SK-N-SH (cell line): Measurements from ENCODE around the gene TSNAXIP1. TPM values are rescaled to one million over a fixed set of nuclear protein-coding genes. Genes with fewer than 3 reads are reported as not detected.

Experiments used
- CTCF ChIA-PET: fragments of 300-600, 350-600 bp; formaldehyde crosslinking; extraction: SDS; loops from one replicate; lab custom pipeline; 2021; lab: Yijun Ruan, JAX
- POLR2A ChIA-PET: fragments of 350-600 bp; sonication (Branson Sonifier 250); formaldehyde crosslinking; extraction: SDS; loops from one replicate; lab custom pipeline; 2020; ENCODE audit warnings: antibody characterized with exemption, inconsistent platforms; lab: Yijun Ruan, JAX
- DNase-seq: peaks from one replicate; pipeline ENCODE4 v3.0.0; 2012
- H2AFZ ChIP-seq: fragments of 200-600 bp; sonication (generic); 2 replicates; pipeline ENCODE4 v1.8.1; 2016; ENCODE audit warnings: antibody characterized with exemption, mild to moderate bottlenecking, low read depth
- H3F3A ChIP-seq: fragments of 200-600 bp; sonication (generic); replicated peaks from 2 replicates; pipeline ENCODE3; 2016; ENCODE audit warnings: antibody characterized with exemption, mild to moderate bottlenecking; ENCODE audit not compliant: insufficient read depth
- H3K27ac ChIP-seq, 2 experiments: fragments of 200-500 bp in 1 of 2; fragments of 200-600 bp in 1 of 2; sonication (Bioruptor generic) in 1 of 2; sonication (generic), shearing (Covaris generic) in 1 of 2; 2 replicates each; pipeline versions ENCODE4 v1.5.1 to v1.6.1; 2014 to 2016; ENCODE audit warnings: low read depth in 2 of 2, inconsistent platforms in 1 of 2, low read length in 1 of 2, mild to moderate bottlenecking in 1 of 2, mixed read lengths in 1 of 2
- H3K27me3 ChIP-seq: fragments of 200-600 bp; sonication (generic), shearing (Covaris generic); 2 replicates; pipeline ENCODE4 v1.6.1; 2016; ENCODE audit warnings: mixed run types; ENCODE audit not compliant: insufficient read depth
- H3K36me3 ChIP-seq, 2 experiments: fragments of 200-500 bp in 1 of 2; fragments of 200-600 bp in 1 of 2; sonication (Bioruptor generic) in 1 of 2; sonication (generic) in 1 of 2; replicated peaks in 1 of 2; 2 replicates each; pipeline versions ENCODE3 to v1.5.1; 2014 to 2016; ENCODE audit warnings: low read length in 1 of 2, mild to moderate bottlenecking in 1 of 2; ENCODE audit not compliant: insufficient read depth in 2 of 2, control insufficient read depth in 1 of 2
- H3K4me1 ChIP-seq, 2 experiments: fragments of 200-500 bp in 1 of 2; fragments of 200-600 bp in 1 of 2; sonication (Bioruptor generic) in 1 of 2; sonication (generic), shearing (Covaris generic) in 1 of 2; 2 replicates each; pipeline versions ENCODE4 v1.5.1 to v1.6.1; 2014 to 2016; ENCODE audit warnings: low read depth in 1 of 2, low read length in 1 of 2, mixed run types in 1 of 2; ENCODE audit not compliant: insufficient read depth in 2 of 2, control insufficient read depth in 1 of 2
- H3K4me2 ChIP-seq: fragments of 200-600 bp; sonication (generic), shearing (Covaris generic); 2 replicates; pipeline ENCODE4 v1.6.1; 2017; ENCODE audit warnings: mixed run types
- H3K4me3 ChIP-seq, 2 experiments: fragments of 200-500 bp in 1 of 2; fragments of 200-600 bp in 1 of 2; sonication (Bioruptor generic) in 1 of 2; sonication (generic), shearing (Covaris generic) in 1 of 2; 2 replicates each; pipeline versions ENCODE4 v1.5.1 to v1.8.1; 2014 to 2016; ENCODE audit warnings: low read depth in 2 of 2, inconsistent platforms in 1 of 2, low read length in 1 of 2, mild to moderate bottlenecking in 1 of 2, mixed read lengths in 1 of 2, moderate library complexity in 1 of 2
- H3K79me2 ChIP-seq: fragments of 200-600 bp; sonication (generic); 2 replicates; pipeline ENCODE4 v1.8.1; 2017; ENCODE audit warnings: mild to moderate bottlenecking; ENCODE audit not compliant: insufficient read depth
- H3K9ac ChIP-seq: fragments of 200-600 bp; sonication (generic); 2 replicates; pipeline ENCODE4 v1.6.1; 2017; ENCODE audit warnings: mixed run types
- H3K9me2 ChIP-seq: fragments of 200-600 bp; sonication (generic); 2 replicates; pipeline ENCODE4 v1.6.1; 2017; ENCODE audit warnings: mixed run types
- H3K9me3 ChIP-seq: fragments of 200-600 bp; sonication (generic); 2 replicates; pipeline ENCODE4 v1.6.1; 2017; ENCODE audit warnings: mixed run types, mild to moderate bottlenecking, moderate library complexity
- H4K20me1 ChIP-seq: fragments of 200-600 bp; sonication (generic); 2 replicates; pipeline ENCODE4 v1.6.1; 2017; ENCODE audit warnings: mild to moderate bottlenecking, mixed run types; ENCODE audit not compliant: insufficient read depth
- FOXJ3 ChIP-seq: sonication (generic); formaldehyde crosslinking; IDR thresholded peaks from 2 replicates; pipeline ENCODE4 v1.5.1; 2020; ENCODE audit warnings: mild to moderate bottlenecking, missing genetic modification reagents
- FOXM1 ChIP-seq: IDR thresholded peaks from 2 replicates; pipeline ENCODE4 v1.4.0; 2012; ENCODE audit warnings: low read depth, mild to moderate bottlenecking
- NFIC ChIP-seq: IDR thresholded peaks from 2 replicates; pipeline ENCODE4 v1.4.0; 2012; ENCODE audit warnings: borderline replicate concordance
- NRF1 ChIP-seq: IDR thresholded peaks from 2 replicates; pipeline ENCODE4 v1.6.1; 2012; ENCODE audit warnings: low read depth, mild to moderate bottlenecking, low read length
- SIN3A ChIP-seq: IDR thresholded peaks from 2 replicates; pipeline ENCODE4 v1.6.1; 2012; ENCODE audit warnings: low read depth, mild to moderate bottlenecking, low read length, moderate library complexity, borderline replicate concordance
- YY1 ChIP-seq: IDR thresholded peaks from 2 replicates; pipeline ENCODE4 v1.4.0; 2012; ENCODE audit warnings: low read depth, mild to moderate bottlenecking
- WGBS: methylation state at CpG from one replicate; pipeline ENCODE4 v1.1.6; 2017; ENCODE audit warnings: low lambda C conversion rate; 5-methylcytosine and 5-hydroxymethylcytosine counted together
- polyA plus RNA-seq, 3 experiments: library from polyadenylated mRNA; depleted of rRNA; stranded (reverse); fragments of >200 nt; gene quantifications; 2 replicates each; pipeline ENCODE4 v1.2.3, GENCODE V29; 2012
- TF ChIP-seq, protein P1 (sequence below): fragments of 200-600 bp; sonication (generic); IDR thresholded peaks from 2 replicates; pipeline ENCODE4 v1.6.1; 2017; ENCODE audit warnings: antibody characterized with exemption, mild to moderate bottlenecking, moderate library complexity
- TF ChIP-seq, protein P2 (sequence below): IDR thresholded peaks from 2 replicates; pipeline ENCODE4 v1.4.0; 2012; ENCODE audit warnings: low read depth
- TF ChIP-seq, protein P3 (sequence below): fragments of 150-350 bp; IDR thresholded peaks from 2 replicates; pipeline ENCODE4 v1.6.1; 2017; ENCODE audit warnings: antibody characterized with exemption, low read length, low read depth, borderline replicate concordance
- TF ChIP-seq, protein P4 (sequence below): IDR thresholded peaks from 2 replicates; pipeline ENCODE4 v1.4.0; 2012; ENCODE audit warnings: low read depth, borderline replicate concordance

TSNAXIP1 gene
- polyA plus RNA-seq, 1 of the 3 experiments (the other 2 are of a cell fraction), result 4.4 TPM

DNA sequence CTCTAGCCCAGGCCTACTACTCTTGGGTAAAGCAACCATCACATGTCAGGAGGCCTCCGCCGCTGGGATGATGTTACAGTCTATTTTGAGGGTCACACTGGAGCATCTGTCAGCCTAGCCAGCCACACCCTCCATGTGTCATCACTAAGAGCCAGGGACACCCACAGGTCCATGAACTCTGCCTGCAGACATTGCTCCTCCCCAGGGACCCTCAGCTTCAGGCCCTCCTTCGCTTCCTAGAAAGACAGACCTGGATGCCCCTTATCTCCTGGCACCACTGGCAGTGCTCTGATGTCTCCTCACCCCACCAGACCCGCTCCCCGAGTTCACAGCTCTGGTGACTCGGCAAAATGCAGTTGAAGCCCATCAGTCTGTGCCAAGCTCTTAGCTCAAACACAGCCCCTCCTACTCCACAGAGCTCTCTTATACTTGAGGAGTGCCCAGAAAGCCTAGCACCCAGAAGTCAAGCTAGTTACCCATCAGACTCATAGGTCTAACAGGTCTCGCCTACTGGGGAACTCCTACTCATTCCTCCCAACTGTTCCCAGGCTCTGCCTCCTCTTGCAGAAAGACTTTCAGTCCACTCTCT is 6.3 kb upstream of the TSNAXIP1 start:
- H3K9ac ChIP-seq, result no peak overlapping the region
- no peak for DNase-seq

DNA sequence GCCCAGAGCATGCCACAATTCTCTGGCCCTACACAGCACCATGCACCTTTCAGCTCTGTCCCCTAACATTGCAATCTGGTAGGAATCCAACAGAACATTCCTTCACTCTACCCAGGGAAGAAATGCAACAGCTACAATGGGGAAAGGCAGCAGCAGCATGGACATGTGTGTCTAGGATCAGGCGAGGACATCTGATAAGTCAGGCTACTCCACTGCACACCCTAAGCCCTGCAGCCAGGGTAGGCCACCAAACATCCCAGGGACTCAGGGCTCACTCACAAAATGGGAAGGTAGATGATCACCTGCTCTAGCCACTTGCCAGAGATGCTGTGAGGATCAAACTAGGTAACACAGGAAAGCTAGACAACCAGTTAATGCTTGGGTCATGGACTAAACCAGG is 5.4 kb upstream of the TSNAXIP1 start:
- Histone ChIP-seq H3K9ac (no peak overlapping the region), H4K20me1 (no peaks in the 10 kb centered on the region; the same call in 1 of the 2 replicates), H3K9me2 (no peaks in the 10 kb centered on the region), H3K79me2 (peaks cover 80% of the 10 kb centered on the region), H3K36me3 (peaks cover 8% of the 10 kb centered on the region in 2 experiments), H3F3A (no peaks in the 10 kb centered on the region), H3K27me3 (no peaks in the 10 kb centered on the region), H3K4me1 (peaks cover 6 to 11% of the 10 kb centered on the region in 2 experiments; a peak in 1 of 4 replicates), H3K4me2 (no peak overlapping the region), H3K4me3 (no peak overlapping the region), H3K9me3 (no peaks in the 10 kb centered on the region), H2AFZ (no peak overlapping the region), H3K27ac (no peak overlapping the region)
- TF ChIP-seq, protein P1, sequence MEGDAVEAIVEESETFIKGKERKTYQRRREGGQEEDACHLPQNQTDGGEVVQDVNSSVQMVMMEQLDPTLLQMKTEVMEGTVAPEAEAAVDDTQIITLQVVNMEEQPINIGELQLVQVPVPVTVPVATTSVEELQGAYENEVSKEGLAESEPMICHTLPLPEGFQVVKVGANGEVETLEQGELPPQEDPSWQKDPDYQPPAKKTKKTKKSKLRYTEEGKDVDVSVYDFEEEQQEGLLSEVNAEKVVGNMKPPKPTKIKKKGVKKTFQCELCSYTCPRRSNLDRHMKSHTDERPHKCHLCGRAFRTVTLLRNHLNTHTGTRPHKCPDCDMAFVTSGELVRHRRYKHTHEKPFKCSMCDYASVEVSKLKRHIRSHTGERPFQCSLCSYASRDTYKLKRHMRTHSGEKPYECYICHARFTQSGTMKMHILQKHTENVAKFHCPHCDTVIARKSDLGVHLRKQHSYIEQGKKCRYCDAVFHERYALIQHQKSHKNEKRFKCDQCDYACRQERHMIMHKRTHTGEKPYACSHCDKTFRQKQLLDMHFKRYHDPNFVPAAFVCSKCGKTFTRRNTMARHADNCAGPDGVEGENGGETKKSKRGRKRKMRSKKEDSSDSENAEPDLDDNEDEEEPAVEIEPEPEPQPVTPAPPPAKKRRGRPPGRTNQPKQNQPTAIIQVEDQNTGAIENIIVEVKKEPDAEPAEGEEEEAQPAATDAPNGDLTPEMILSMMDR, result no peak
- TF ChIP-seq FOXJ3 (CRISPR knock-in tag) (no peak), FOXM1 (no peak), NFIC (no peak)
- 100% methylated on average over 1 of the region's 1 CpG for WGBS
- ChIA-PET POLR2A (no interaction called here), CTCF (interaction anchor here (0.9 to 6.3 kb wide), 5 partner anchors 12 to 280 kb away, joined by 3 to 42 read pairs (median 3); partner anchors contain the start of genes CARMIL2 and NRN1L)
- no peak for DNase-seq

More for the DNA sequence above, 6.3 kb upstream of the TSNAXIP1 start:
- Histone ChIP-seq H3K4me3 (no peak overlapping the region), H3K4me1 (peaks cover 6 to 8% of the 10 kb centered on the region in 2 experiments; a peak in 1 of 4 replicates), H3F3A (no peaks in the 10 kb centered on the region), H3K79me2 (peaks cover 78% of the 10 kb centered on the region), H4K20me1 (no peaks in the 10 kb centered on the region; the same call in 1 of the 2 replicates), H3K4me2 (no peak overlapping the region), H3K9me2 (no peaks in the 10 kb centered on the region), H3K9me3 (no peaks in the 10 kb centered on the region), H3K36me3 (peaks cover 8% of the 10 kb centered on the region in 2 experiments), H3K27me3 (no peaks in the 10 kb centered on the region), H3K27ac (no peak overlapping the region), H2AFZ (no peak overlapping the region)
- CTCF ChIA-PET, result interaction anchor here (0.6 to 6.3 kb wide), 5 partner anchors 13 to 156 kb away, joined by 3 to 42 read pairs (median 3); partner anchors contain the start of genes CARMIL2 and NRN1L
- WGBS, result 94% methylated on average over 6 of the region's 7 CpGs
- POLR2A ChIA-PET, result no interaction called here
- TF ChIP-seq, protein P2, sequence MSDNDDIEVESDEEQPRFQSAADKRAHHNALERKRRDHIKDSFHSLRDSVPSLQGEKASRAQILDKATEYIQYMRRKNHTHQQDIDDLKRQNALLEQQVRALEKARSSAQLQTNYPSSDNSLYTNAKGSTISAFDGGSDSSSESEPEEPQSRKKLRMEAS, result no peak
- TF ChIP-seq FOXJ3 (CRISPR knock-in tag), result no peak

DNA sequence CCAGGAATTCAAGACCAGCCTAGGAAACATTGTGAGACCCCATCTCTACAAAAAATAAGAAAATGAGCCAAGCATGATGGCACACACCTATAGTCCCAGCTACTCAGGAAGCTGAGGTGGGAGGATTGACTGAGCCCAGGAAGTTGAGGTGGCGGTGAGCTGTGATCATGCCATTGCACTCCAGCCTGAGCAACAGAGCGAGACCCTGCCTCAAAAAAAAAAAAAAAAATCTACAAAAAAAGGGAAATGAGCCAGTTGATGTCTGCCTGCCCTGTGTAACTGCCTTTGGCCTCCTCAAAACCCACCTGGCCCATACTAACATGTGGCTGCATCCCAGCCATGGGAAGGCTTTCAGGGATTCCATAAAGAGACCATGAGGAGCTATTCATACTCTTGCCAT is 4.8 kb upstream of the TSNAXIP1 start:
- Histone ChIP-seq H4K20me1 (no peaks in the 10 kb centered on the region; the same call in 1 of the 2 replicates), H3K9ac (no peak overlapping the region), H3K27ac (no peak overlapping the region), H3K27me3 (no peaks in the 10 kb centered on the region), H3K9me3 (no peaks in the 10 kb centered on the region), H3K9me2 (no peaks in the 10 kb centered on the region), H3K4me1 (peaks cover 6 to 8% of the 10 kb centered on the region in 2 experiments; a peak in 1 of 4 replicates), H3F3A (no peaks in the 10 kb centered on the region), H3K79me2 (peaks cover 74% of the 10 kb centered on the region), H2AFZ (no peak overlapping the region), H3K4me3 (no peak overlapping the region), H3K36me3 (peaks cover 8% of the 10 kb centered on the region in 2 experiments), H3K4me2 (no peak overlapping the region)
- 97% methylated on average over 2 of the region's 2 CpGs for WGBS
- DNase-seq, result no peak
- ChIA-PET POLR2A (no interaction called here), CTCF (interaction anchor here (1.0 to 6.3 kb wide), 3 partner anchors 14 to 280 kb away, joined by 3 to 42 read pairs (median 4); no protein-coding TSS in a partner anchor)
- TF ChIP-seq SIN3A (no peak), YY1 (no peak), NRF1 (no peak)
- TF ChIP-seq, protein P3, sequence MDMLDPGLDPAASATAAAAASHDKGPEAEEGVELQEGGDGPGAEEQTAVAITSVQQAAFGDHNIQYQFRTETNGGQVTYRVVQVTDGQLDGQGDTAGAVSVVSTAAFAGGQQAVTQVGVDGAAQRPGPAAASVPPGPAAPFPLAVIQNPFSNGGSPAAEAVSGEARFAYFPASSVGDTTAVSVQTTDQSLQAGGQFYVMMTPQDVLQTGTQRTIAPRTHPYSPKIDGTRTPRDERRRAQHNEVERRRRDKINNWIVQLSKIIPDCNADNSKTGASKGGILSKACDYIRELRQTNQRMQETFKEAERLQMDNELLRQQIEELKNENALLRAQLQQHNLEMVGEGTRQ, result no peak
- TF ChIP-seq, protein P4, sequence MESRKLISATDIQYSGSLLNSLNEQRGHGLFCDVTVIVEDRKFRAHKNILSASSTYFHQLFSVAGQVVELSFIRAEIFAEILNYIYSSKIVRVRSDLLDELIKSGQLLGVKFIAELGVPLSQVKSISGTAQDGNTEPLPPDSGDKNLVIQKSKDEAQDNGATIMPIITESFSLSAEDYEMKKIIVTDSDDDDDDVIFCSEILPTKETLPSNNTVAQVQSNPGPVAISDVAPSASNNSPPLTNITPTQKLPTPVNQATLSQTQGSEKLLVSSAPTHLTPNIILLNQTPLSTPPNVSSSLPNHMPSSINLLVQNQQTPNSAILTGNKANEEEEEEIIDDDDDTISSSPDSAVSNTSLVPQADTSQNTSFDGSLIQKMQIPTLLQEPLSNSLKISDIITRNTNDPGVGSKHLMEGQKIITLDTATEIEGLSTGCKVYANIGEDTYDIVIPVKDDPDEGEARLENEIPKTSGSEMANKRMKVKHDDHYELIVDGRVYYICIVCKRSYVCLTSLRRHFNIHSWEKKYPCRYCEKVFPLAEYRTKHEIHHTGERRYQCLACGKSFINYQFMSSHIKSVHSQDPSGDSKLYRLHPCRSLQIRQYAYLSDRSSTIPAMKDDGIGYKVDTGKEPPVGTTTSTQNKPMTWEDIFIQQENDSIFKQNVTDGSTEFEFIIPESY, result no peak
